Uterine smooth muscle cell (primary cell): Measurements from ENCODE around the gene RHOXF1. TPM values are rescaled to one million over a fixed set of nuclear protein-coding genes. Genes with fewer than 3 reads are reported as not detected.

Source experiments
- total RNA-seq: library from RNA; depleted of rRNA; stranded (reverse); fragments of >200 nt; gene quantifications from 2 replicates; pipeline ENCODE4 v1.2.3, GENCODE V29; 2014

The RHOXF1 gene
- not detected in 2 replicates for total RNA-seq

GRCh38 chrX:120115438-120115963 lies at the start of gene RHOXF1:
Gene RHOXF1, minus strand, starts transcription at chrX:120115913. Its CDS starts 51 bp downstream, at chrX:120115862.

GRCh38 chrX:120158313-120158712 lies 42.6 kb upstream of the RHOXF1 start, which contains the start of gene RHOXF2:
Gene RHOXF2, plus strand, starts transcription at chrX:120158613. Its CDS starts 138 bp downstream, at chrX:120158751.

GRCh38 chrX:120077590-120077989 lies 38.1 kb downstream of the RHOXF1 start, which contains the start of gene RHOXF2B:
Gene RHOXF2B, minus strand, starts transcription at chrX:120077690. Its CDS starts 138 bp downstream, at chrX:120077552.

Other genes with a start within 250 kb of the RHOXF1 start
- gene RNF113A, start 244.2 kb downstream of the RHOXF1 start, total RNA-seq: 16.7 and 21.5 TPM in 2 replicates
- 40.5 and 66.1 TPM in 2 replicates for gene NDUFA1, start 244.1 kb downstream of the RHOXF1 start, total RNA-seq
- gene AKAP14, start 220.0 kb downstream of the RHOXF1 start, total RNA-seq: not detected in 2 replicates
- 4.1 and 4.5 TPM in 2 replicates for gene NKAP, start 172.2 kb downstream of the RHOXF1 start, total RNA-seq
- gene RHOXF2B, start 38.2 kb downstream of the RHOXF1 start, total RNA-seq: not detected in 2 replicates
- gene RHOXF2, start 42.7 kb upstream of the RHOXF1 start, total RNA-seq: not detected in 2 replicates
- gene ZBTB33, start 134.9 kb upstream of the RHOXF1 start, total RNA-seq: 10.5 and 12.2 TPM in 2 replicates
- not detected in 2 replicates for gene TMEM255A, start 195.5 kb upstream of the RHOXF1 start, total RNA-seq
- not detected in 2 replicates for gene ATP1B4, start 246.2 kb upstream of the RHOXF1 start, total RNA-seq